OCI-LY7 (cell line): ENCODE measurements around the gene ERVMER34-1.

Experiments
- CTCF ChIP-seq: fragments of 200-600 bp; sonication (generic); conservative IDR thresholded peaks from 2 replicates; pipeline ENCODE4 v1.5.1; 2014; ENCODE audit warnings: mild to moderate bottlenecking, antibody characterized with exemption, low read length, moderate library complexity, mixed read lengths
- EZH2phosphoT487 ChIP-seq: fragments of 200-600 bp; sonication (generic); IDR thresholded peaks from 2 replicates; pipeline ENCODE4 v1.6.1; 2018; ENCODE audit warnings: low read depth, borderline replicate concordance, mild to moderate bottlenecking, mixed run types, antibody characterized with exemption, low read length, moderate library complexity, mixed read lengths

- TF ChIP-seq CTCF: no peak
- no peak for TF ChIP-seq EZH2phosphoT487
Measured at GRCh38 chr4:52780617-52781354, 29.6 kb upstream of the ERVMER34-1 start.
